LHCN-M2 (cell line): ENCODE measurements around the gene NOTCH1. TPM values are rescaled to one million over a fixed set of nuclear protein-coding genes. Genes with fewer than 3 reads are reported as not detected.
A peak's percentile ranks its signal among the peaks of the same experiment; 100 is the strongest.

Source experiments
- DNase-seq: peaks from one replicate; pipeline ENCODE4 v3.0.0-alpha.2; 2012; ENCODE audit warnings: low read depth
- total RNA-seq: library from RNA; depleted of rRNA; stranded (reverse); fragments of >200 nt; gene quantifications from 2 replicates; pipeline ENCODE4 v1.2.3, GENCODE V29; 2014

Gene NOTCH1
- total RNA-seq, 1 experiment from 2014 or later, result 9.1 TPM

DNA sequence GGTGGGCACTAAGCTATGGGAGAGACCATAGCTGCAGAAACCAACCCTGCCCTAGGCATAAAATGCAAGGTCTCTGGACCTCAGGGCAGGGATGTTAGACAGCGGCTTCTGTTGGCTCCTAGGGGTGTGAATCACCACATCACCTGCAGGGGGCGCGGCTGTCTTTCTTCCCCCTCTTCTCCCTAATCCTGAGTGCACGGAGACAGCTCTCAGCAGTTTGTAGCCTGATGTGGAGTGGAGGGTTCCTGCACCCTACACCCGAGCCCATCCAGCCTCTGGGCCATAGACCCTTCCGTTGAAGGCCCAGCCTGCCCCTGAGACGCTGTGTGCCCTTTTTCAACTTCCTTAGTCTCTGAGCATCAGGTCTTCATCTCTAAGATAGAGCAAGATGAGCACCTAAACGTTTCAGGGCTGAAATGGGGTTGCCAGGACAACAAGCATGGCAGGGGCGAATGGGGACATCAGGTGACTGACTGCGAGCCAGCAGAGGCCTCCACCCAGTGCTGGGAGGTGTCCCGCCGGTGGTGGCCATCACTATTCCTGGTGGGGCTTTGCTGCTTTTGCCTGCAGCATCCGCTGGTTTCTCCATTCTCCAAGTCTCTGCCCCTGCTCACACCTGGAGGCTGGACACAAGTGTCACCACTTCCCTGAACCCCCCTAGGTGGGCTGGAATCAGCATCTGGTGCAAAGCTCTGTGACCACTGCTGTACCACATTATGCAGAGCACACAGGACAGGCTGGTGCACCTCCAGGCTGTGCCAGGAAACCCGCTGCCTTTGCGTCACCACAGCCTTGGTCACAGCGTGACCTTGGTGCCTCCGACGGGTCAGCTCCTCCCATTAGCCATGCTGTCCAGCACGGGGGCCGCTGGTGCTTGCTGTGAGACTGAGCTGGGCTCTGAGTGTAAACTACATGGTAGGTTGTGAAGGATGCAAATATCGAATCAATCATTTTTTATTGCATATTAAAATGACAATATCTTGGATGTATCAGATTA is 60.5 kb downstream of the NOTCH1 start:
- DNase-seq, result peak; percentile 63

DNA sequence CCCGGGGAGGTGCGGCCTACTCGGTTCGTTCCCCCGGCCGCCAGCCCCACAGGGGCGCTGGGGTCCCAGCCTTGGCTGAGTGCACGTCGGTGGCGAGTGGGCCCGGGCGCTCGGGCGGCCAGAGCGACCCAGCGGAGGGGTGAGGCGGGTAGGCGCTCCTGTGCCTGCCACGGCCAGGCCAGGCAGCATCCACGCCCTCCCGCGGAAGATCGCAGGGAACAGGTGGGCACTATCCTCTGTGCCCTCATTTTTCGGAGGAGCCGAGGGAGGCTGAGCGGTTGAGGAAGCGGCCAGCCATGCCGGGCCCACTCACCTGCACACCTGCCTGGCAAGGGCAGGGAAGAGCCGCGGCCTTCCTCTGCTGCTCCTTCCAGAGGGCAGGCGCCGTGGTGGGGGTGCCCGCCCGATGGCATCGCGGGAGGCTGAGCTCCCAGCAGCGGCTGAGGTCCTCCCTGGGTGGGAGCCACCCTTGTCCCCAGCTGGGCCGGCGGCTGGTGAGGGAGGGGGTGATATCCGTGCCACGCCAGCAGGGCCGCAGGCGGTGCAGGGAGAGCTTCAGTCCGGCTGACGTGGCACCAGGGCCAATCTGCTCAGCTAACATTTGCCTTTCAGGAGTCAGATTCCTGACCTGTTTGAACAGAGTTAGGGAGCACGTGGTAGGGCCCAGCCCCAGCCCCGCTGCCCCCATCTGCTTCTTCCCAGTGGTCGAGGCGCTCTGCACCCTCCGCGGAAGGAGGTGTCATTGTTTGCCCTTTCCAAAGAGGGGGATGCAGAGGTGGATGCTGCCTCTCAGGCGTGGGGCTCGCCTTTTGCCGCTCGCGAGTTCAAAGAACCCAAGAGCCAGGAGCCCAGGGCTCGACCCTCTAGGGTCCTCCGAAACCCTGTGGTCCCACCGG is 61.4 kb downstream of the NOTCH1 start:
- DNase-seq, result no peak

DNA sequence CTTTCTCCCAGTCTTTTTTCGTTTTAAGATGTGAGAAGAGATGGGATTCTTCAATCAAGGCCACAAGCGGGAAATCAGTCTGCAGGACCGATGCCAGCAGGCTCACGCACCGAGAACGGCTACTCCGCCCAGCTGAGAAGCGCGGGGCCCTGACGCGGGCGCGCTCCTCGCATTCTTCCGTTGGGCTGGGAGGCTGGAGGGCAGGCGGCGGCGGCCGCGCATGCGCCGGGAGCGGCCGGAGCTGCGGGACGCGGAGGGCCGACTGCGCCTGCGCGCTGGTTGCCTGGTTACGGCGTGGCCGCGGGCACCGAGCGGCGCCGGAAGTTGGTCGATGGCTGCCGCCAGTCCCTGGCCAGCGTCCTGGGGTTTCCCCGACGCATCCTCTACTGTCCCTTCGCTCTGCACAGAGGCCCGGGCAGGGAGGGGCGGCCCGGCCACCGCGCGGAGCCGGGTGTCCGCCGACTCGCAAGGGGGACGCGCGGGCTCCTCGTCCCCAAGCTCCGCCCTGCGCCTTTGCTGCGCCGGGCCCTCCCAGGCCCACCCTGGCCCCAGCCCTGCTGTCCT is 62.2 kb downstream of the NOTCH1 start:
- peak; percentile 77 for DNase-seq

DNA sequence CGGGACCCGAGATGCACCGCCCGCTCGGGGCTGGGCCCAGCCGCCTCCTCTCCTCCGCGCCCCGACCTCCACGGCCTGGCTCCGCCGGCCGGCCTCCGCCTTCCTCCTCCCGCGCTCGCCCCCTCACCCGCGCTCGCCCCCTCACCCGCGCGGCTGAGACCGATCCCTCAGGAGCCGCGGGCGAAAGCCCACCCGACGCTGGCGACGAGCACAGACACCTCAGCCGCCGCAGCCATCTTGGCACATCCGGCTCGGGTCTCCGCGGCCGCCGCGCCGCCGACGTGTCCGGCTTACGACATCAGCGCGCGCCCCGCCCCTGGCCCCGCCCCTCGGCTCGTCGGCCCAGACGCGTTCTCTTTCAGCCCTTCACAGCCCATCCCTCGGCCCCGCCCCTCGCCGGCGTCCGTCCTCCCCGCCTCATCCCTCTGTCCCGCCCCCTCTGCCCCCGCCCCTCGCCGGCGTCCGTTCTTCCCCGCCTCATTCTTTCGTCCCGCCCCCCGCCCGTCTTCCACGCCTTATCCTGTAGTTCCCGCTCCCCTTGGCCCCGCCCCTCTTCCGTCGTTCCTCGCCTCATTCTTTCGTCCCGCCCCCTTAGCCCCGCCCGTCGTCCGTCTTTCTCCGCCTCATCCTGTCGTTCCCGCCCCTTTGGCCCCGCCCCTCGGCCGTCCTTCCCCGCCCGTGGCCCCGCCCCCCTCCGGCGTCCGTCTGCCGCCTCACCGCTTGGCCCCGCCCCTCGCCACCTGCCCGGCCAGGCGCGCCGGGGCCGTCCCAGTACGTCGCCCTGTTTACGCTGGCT is 62.9 kb downstream of the NOTCH1 start, which contains the start of gene SEC16A:
TSS of gene SEC16A (minus strand) at position 248 of the 796 bp plus-strand sequence. CDS start 5,425 bp downstream, outside the sequence.
- DNase-seq, result peak; percentile 95

GRCh38 chr9:136482046-136482792 is 63.6 kb downstream of the NOTCH1 start:
- peak; percentile 29 for DNase-seq

DNA sequence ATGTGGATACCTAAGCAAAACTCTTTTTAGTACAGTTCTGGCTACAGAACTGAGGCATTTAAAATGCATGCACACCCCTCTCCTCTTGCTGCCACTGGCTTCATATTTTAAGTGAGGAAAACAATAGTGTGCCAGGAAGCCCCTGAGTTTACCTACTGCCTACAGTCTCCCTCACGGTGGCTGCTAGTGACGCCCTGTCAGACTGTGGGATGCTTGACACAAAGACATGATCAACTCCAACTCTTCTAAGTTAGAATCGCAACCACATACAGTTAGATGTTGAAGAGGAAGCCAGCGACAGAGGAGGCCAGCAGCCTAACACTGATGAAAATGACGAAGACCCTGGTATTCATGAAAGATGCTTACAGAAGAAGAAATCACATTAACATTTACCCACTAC is 64.3 kb downstream of the NOTCH1 start:
- no peak for DNase-seq

DNA sequence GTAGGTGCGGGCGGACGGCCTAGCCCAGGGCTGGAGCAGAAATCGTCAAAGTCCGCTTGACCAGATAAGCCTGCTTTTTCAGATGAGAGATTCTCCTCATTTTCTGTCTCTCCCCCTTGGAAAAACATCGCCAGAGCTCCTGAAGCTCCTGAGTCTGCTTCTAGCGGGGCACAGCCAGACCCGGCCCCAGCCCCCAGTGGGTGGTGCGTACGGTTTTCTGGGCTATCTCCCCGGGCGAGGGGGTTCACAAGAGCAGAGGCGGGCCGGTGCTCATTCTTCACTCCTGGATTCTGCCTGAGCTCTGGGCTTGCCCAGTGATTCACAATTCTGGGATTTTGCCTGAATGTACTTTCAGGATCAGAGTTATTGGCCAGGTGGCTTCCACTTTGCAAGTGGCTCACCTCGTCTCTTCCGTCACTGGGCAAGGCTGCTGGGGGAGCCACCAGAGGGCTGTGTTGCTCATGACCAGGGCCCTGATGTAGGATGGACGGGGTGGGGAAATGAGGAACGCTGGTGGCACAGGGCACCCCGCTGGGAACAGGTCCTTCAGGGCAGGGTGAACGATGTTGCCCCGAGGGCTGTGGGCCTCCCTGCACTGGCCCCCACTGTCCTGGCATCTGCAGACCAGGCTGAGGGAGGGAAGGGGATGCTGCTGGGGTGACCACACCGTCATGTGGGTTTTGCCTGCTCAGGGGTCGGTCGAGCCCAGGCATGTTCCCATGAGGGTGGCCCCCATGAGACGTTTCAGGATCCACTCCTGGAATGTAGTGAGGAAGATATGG is 69.3 kb downstream of the NOTCH1 start:
- DNase-seq, result no peak

- DNase-seq, result no peak
These were observed 70.6 kb downstream of the NOTCH1 start for GRCh38 chr9:136474974-136475865.

DNA sequence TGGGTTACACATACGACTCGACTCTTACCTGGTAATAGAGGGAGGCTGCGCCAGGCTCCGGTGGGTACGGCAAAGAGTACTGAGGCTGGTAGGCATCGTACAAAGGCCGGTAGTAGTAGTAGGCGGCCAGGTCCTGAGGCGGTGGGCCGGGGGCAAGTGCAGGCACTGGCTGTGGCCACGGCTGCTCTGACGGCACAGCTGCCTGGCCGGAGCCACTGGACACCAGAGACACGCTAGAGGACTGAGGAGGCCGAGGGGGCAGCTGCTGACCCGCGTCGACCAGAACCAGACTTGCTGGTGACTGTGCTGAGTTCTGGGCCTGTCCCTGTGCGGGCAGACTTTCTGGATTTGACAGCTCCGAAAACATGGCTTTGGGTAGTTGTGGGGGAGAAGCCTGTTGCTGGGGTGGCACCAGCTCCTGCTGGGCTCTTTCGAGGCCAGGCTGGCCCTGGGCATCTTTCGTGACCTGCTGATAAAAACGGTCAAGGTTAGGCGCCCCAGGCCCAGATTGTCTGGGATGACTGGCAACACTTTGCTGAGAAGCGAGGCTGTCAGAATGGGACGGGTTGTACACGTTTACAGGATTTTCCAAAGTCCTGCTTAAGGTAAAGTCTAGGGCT is 71.7 kb downstream of the NOTCH1 start:
- no peak for DNase-seq

GRCh38 chr9:136473354-136473721 is 72.5 kb downstream of the NOTCH1 start:
- DNase-seq, result no peak

DNA sequence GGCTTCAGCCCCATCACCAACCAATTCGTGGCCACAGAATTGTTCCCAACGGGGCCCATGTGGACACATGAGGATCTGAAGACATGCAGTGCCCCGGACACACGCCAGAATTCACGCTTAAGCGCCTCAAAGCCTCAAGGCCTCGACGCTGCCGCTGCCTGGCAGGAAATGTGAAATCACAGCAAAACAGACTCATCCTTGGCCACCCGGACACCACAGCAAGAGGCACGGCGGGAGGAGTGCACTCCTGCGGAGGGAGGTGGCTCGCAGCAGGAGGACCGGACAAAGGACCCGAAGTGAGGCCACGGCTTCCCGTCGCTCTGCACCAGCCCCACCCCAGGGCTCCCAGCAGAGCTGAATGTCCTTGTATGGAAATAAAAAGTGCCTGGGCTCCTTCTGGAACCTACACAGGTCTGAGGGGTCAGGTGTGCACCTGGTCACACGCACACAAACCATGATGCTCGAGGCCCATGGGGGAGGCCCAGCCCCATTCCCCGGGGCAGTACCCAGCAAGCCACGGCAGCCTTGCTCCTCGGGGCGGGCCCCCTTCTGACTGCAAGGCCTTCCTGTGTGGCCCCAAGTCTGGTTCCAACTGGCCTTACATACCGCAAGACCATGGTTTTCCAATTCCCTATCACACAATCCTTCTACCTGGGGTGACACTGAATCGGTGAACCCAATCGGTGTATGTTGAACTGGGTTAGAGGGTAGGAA is 73.1 kb downstream of the NOTCH1 start:
- no peak for DNase-seq

DNA sequence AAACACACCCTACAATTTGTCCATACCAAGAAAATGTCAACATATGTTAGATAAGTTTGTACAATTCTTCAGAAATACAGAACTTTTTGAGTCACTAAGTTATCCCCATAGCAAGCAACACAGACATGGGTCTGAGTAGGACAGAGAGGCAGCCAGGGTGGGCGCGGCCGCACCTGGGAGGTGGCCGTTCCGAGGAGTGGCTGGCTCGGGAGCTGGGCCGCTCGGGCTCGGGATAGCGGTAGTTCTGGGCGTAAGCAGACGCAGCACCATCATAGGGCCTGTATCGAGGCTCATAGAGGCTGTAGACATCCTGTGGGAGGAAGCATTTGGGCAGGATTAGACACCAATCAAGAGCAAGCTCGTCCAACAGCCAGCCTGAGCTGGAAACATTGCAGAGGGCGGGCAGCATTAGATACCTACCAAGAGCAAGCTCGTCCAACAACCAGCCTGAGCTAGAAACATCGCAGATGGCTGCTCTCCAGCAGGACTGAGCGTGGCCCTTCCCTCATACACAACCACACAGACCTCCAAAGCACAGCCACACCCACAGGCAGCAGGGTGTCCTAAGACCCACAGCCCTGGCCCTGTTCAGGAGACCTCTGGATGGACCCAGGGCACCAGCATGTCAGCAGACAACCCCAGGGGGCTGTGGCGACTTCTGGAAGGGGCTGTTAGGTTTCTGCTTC is 73.9 kb downstream of the NOTCH1 start:
- DNase-seq, result no peak

DNA sequence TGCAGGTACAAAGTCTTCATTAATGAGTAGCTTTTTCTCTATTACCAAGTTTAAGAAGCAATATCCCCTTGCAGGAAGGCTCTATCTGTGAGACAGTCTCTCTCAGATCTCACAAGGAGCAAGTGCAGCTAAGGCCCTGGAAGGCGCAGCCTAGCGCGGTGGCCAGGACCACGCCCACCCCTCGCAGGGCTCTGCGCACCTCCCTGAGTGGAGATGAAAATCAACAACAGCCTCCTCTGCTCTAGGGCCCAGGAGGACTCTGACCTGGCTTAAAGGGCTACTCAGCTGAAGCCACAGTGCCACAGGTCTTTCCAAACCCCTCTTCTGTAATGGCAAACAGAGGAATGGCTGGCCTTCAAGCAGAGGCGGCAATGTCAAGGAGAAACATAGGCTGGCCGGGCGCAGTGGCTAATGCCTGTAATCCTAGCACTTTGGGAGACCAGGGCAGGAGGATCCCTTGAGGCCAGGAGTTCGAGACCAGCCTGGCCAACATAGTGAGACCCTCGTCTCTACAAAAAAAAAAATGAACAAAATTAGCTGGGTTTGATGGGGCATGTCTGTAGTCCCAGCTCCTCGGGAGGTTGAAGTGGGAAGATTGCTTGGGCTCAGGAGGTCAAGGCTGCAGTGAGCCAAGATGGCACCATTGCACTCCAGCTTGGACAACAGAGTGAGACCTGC is 74.9 kb downstream of the NOTCH1 start:
- DNase-seq, result no peak

GRCh38 chr9:136470356-136470755 is 75.5 kb downstream of the NOTCH1 start:
- DNase-seq, result no peak

- no peak for DNase-seq
These were observed 78.1 kb downstream of the NOTCH1 start for GRCh38 chr9:136467766-136468165.

DNA sequence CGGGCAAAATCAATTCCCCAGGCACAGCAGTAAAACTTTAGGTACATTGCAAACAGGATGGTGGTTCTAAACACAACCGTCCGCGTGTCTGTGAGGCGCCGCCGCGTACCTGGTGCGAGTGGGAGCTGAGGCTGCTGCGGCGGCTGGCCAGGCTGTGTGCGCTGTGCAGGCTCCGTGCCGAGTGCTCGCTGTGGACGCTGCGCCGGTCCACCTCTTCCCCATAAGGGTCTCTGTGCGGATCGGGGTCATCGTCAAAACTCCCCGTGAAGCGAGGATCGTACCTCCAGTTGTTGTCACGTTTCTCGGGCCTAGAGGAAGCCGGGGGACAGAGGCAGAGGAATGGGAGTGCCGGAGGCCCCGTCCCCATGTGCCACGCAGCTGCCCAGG is 79.7 kb downstream of the NOTCH1 start:
- DNase-seq, result no peak
